SK-N-SH (cell line): ENCODE measurements around the gene PPIP5K1. TPM values are rescaled to one million over a fixed set of nuclear protein-coding genes. Genes with fewer than 3 reads are reported as not detected.

Experiments used
- CTCF ChIA-PET: fragments of 300-600, 350-600 bp; formaldehyde crosslinking; extraction: SDS; loops from one replicate; lab custom pipeline; 2021; lab: Yijun Ruan, JAX
- POLR2A ChIA-PET: fragments of 350-600 bp; sonication (Branson Sonifier 250); formaldehyde crosslinking; extraction: SDS; loops from one replicate; lab custom pipeline; 2020; ENCODE audit warnings: antibody characterized with exemption, inconsistent platforms; lab: Yijun Ruan, JAX
- DNase-seq: peaks from one replicate; pipeline ENCODE4 v3.0.0; 2012
- H2AFZ ChIP-seq: fragments of 200-600 bp; sonication (generic); 2 replicates; pipeline ENCODE4 v1.8.1; 2016; ENCODE audit warnings: antibody characterized with exemption, mild to moderate bottlenecking, low read depth
- H3F3A ChIP-seq: fragments of 200-600 bp; sonication (generic); replicated peaks from 2 replicates; pipeline ENCODE3; 2016; ENCODE audit warnings: antibody characterized with exemption, mild to moderate bottlenecking; ENCODE audit not compliant: insufficient read depth
- H3K27ac ChIP-seq, 2 experiments: fragments of 200-500 bp in 1 of 2; fragments of 200-600 bp in 1 of 2; sonication (Bioruptor generic) in 1 of 2; sonication (generic), shearing (Covaris generic) in 1 of 2; 2 replicates each; pipeline versions ENCODE4 v1.5.1 to v1.6.1; 2014 to 2016; ENCODE audit warnings: low read depth in 2 of 2, inconsistent platforms in 1 of 2, low read length in 1 of 2, mild to moderate bottlenecking in 1 of 2, mixed read lengths in 1 of 2
- H3K27me3 ChIP-seq: fragments of 200-600 bp; sonication (generic), shearing (Covaris generic); 2 replicates; pipeline ENCODE4 v1.6.1; 2016; ENCODE audit warnings: mixed run types; ENCODE audit not compliant: insufficient read depth
- H3K36me3 ChIP-seq, 2 experiments: fragments of 200-500 bp in 1 of 2; fragments of 200-600 bp in 1 of 2; sonication (Bioruptor generic) in 1 of 2; sonication (generic) in 1 of 2; replicated peaks in 1 of 2; 2 replicates each; pipeline versions ENCODE3 to v1.5.1; 2014 to 2016; ENCODE audit warnings: low read length in 1 of 2, mild to moderate bottlenecking in 1 of 2; ENCODE audit not compliant: insufficient read depth in 2 of 2, control insufficient read depth in 1 of 2
- H3K4me1 ChIP-seq, 2 experiments: fragments of 200-500 bp in 1 of 2; fragments of 200-600 bp in 1 of 2; sonication (Bioruptor generic) in 1 of 2; sonication (generic), shearing (Covaris generic) in 1 of 2; 2 replicates each; pipeline versions ENCODE4 v1.5.1 to v1.6.1; 2014 to 2016; ENCODE audit warnings: low read depth in 1 of 2, low read length in 1 of 2, mixed run types in 1 of 2; ENCODE audit not compliant: insufficient read depth in 2 of 2, control insufficient read depth in 1 of 2
- H3K4me2 ChIP-seq: fragments of 200-600 bp; sonication (generic), shearing (Covaris generic); 2 replicates; pipeline ENCODE4 v1.6.1; 2017; ENCODE audit warnings: mixed run types
- H3K4me3 ChIP-seq, 2 experiments: fragments of 200-500 bp in 1 of 2; fragments of 200-600 bp in 1 of 2; sonication (Bioruptor generic) in 1 of 2; sonication (generic), shearing (Covaris generic) in 1 of 2; 2 replicates each; pipeline versions ENCODE4 v1.5.1 to v1.8.1; 2014 to 2016; ENCODE audit warnings: low read depth in 2 of 2, inconsistent platforms in 1 of 2, low read length in 1 of 2, mild to moderate bottlenecking in 1 of 2, mixed read lengths in 1 of 2, moderate library complexity in 1 of 2
- H3K79me2 ChIP-seq: fragments of 200-600 bp; sonication (generic); 2 replicates; pipeline ENCODE4 v1.8.1; 2017; ENCODE audit warnings: mild to moderate bottlenecking; ENCODE audit not compliant: insufficient read depth
- H3K9ac ChIP-seq: fragments of 200-600 bp; sonication (generic); 2 replicates; pipeline ENCODE4 v1.6.1; 2017; ENCODE audit warnings: mixed run types
- H3K9me2 ChIP-seq: fragments of 200-600 bp; sonication (generic); 2 replicates; pipeline ENCODE4 v1.6.1; 2017; ENCODE audit warnings: mixed run types
- H3K9me3 ChIP-seq: fragments of 200-600 bp; sonication (generic); 2 replicates; pipeline ENCODE4 v1.6.1; 2017; ENCODE audit warnings: mixed run types, mild to moderate bottlenecking, moderate library complexity
- H4K20me1 ChIP-seq: fragments of 200-600 bp; sonication (generic); 2 replicates; pipeline ENCODE4 v1.6.1; 2017; ENCODE audit warnings: mild to moderate bottlenecking, mixed run types; ENCODE audit not compliant: insufficient read depth
- CHD2 ChIP-seq: fragments of 150-350 bp; IDR thresholded peaks from 2 replicates; pipeline ENCODE4 v1.6.1; 2018; ENCODE audit warnings: low read length; ENCODE audit not compliant: partially characterized antibody
- CTCF ChIP-seq: fragments of 200-600 bp; sonication (generic); IDR thresholded peaks from 2 replicates; pipeline ENCODE4 v1.6.1; 2017; ENCODE audit warnings: antibody characterized with exemption, mild to moderate bottlenecking, moderate library complexity
- ELF1 ChIP-seq: IDR thresholded peaks from 2 replicates; pipeline ENCODE4 v1.4.0; 2012
- EZH2phosphoT487 ChIP-seq: fragments of 200-600 bp; sonication (generic); IDR thresholded peaks from 2 replicates; pipeline ENCODE4 v1.6.1; 2017; ENCODE audit warnings: low read depth, mixed run types, mild to moderate bottlenecking, antibody characterized with exemption, moderate library complexity, borderline replicate concordance
- FOXJ3 ChIP-seq: sonication (generic); formaldehyde crosslinking; IDR thresholded peaks from 2 replicates; pipeline ENCODE4 v1.5.1; 2020; ENCODE audit warnings: mild to moderate bottlenecking, missing genetic modification reagents
- GATA2 ChIP-seq: sonication (generic); formaldehyde crosslinking; IDR thresholded peaks from 2 replicates; pipeline ENCODE4 v1.5.0; 2020; ENCODE audit warnings: mild to moderate bottlenecking, missing genetic modification reagents
- JUND ChIP-seq: IDR thresholded peaks from 2 replicates; pipeline ENCODE4 v1.4.0; 2012
- MAX ChIP-seq: IDR thresholded peaks from 2 replicates; pipeline ENCODE4 v1.4.0; 2012; ENCODE audit warnings: low read depth
- MEF2A ChIP-seq: IDR thresholded peaks from 2 replicates; pipeline ENCODE4 v1.4.0; 2012; ENCODE audit warnings: low read depth, borderline replicate concordance
- MXI1 ChIP-seq: IDR thresholded peaks from 2 replicates; pipeline ENCODE4 v1.6.1; 2012; ENCODE audit warnings: mild to moderate bottlenecking, low read depth, low read length, improper control_type of control experiment
- POLR2AphosphoS5 ChIP-seq: IDR thresholded peaks from 2 replicates; pipeline ENCODE4 v1.6.1; 2012; ENCODE audit warnings: low read depth, low read length
- RAD21 ChIP-seq: IDR thresholded peaks from 2 replicates; pipeline ENCODE4 v1.6.1; 2012; ENCODE audit warnings: mild to moderate bottlenecking, low read length
- RCOR1 ChIP-seq: fragments of 150-350 bp; IDR thresholded peaks from 2 replicates; pipeline ENCODE4 v1.6.1; 2017; ENCODE audit warnings: antibody characterized with exemption, low read length
- RXRA ChIP-seq: IDR thresholded peaks from 2 replicates; pipeline ENCODE4 v1.4.0; 2012; ENCODE audit warnings: low read depth, mild to moderate bottlenecking, borderline replicate concordance
- SIN3A ChIP-seq: IDR thresholded peaks from 2 replicates; pipeline ENCODE4 v1.6.1; 2012; ENCODE audit warnings: low read depth, mild to moderate bottlenecking, low read length, moderate library complexity, borderline replicate concordance
- TAF1 ChIP-seq: IDR thresholded peaks from 2 replicates; pipeline ENCODE4 v1.6.1; 2012; ENCODE audit warnings: low read depth, mild to moderate bottlenecking, low read length, moderate library complexity, borderline replicate concordance
- TEAD4 ChIP-seq: IDR thresholded peaks from 2 replicates; pipeline ENCODE4 v1.4.0; 2012; ENCODE audit warnings: mild to moderate bottlenecking, borderline replicate concordance; ENCODE audit not compliant: insufficient read depth
- USF1 ChIP-seq: IDR thresholded peaks from 2 replicates; pipeline ENCODE4 v1.4.0; 2012; ENCODE audit warnings: low read depth, borderline replicate concordance
- USF2 ChIP-seq: fragments of 150-350 bp; IDR thresholded peaks from 2 replicates; pipeline ENCODE4 v1.6.1; 2017; ENCODE audit warnings: antibody characterized with exemption, low read length, low read depth, borderline replicate concordance
- WGBS: methylation state at CpG from one replicate; pipeline ENCODE4 v1.1.6; 2017; ENCODE audit warnings: low lambda C conversion rate; 5-methylcytosine and 5-hydroxymethylcytosine counted together
- polyA plus RNA-seq, 3 experiments: library from polyadenylated mRNA; depleted of rRNA; stranded (reverse); fragments of >200 nt; gene quantifications; 2 replicates each; pipeline ENCODE4 v1.2.3, GENCODE V29; 2012
- TF ChIP-seq, protein P1 (sequence below): IDR thresholded peaks from 2 replicates; pipeline ENCODE4 v1.6.1; 2012; ENCODE audit warnings: mild to moderate bottlenecking, low read depth, low read length, moderate library complexity

PPIP5K1 gene
- polyA plus RNA-seq, 1 of the 3 experiments (the other 2 are of a cell fraction): 28.5 TPM

GRCh38 chr15:43552256-43552655 lies 37.8 kb downstream of the PPIP5K1 start:
- H3K36me3 ChIP-seq: no peaks in the 10 kb centered on the region
- WGBS: 83% methylated on average over 4 of the region's 4 CpGs
- CTCF ChIA-PET: interaction anchor here (0.8 kb wide), 1 partner anchor 9 kb away, joined by 3 read pairs; no protein-coding TSS in a partner anchor
- H3K9ac ChIP-seq: no peak overlapping the region
- no peak for TF ChIP-seq CTCF
- TF ChIP-seq TEAD4: no peak
- TF ChIP-seq MXI1: no peak
- no peak for TF ChIP-seq EZH2phosphoT487
- TF ChIP-seq FOXJ3 (CRISPR knock-in tag): no peak
- no peak for TF ChIP-seq MEF2A
- TF ChIP-seq RCOR1: no peak
- no peak for TF ChIP-seq CHD2
- no peak for TF ChIP-seq MAX
- TF ChIP-seq RAD21: no peak
- TF ChIP-seq, protein P1, sequence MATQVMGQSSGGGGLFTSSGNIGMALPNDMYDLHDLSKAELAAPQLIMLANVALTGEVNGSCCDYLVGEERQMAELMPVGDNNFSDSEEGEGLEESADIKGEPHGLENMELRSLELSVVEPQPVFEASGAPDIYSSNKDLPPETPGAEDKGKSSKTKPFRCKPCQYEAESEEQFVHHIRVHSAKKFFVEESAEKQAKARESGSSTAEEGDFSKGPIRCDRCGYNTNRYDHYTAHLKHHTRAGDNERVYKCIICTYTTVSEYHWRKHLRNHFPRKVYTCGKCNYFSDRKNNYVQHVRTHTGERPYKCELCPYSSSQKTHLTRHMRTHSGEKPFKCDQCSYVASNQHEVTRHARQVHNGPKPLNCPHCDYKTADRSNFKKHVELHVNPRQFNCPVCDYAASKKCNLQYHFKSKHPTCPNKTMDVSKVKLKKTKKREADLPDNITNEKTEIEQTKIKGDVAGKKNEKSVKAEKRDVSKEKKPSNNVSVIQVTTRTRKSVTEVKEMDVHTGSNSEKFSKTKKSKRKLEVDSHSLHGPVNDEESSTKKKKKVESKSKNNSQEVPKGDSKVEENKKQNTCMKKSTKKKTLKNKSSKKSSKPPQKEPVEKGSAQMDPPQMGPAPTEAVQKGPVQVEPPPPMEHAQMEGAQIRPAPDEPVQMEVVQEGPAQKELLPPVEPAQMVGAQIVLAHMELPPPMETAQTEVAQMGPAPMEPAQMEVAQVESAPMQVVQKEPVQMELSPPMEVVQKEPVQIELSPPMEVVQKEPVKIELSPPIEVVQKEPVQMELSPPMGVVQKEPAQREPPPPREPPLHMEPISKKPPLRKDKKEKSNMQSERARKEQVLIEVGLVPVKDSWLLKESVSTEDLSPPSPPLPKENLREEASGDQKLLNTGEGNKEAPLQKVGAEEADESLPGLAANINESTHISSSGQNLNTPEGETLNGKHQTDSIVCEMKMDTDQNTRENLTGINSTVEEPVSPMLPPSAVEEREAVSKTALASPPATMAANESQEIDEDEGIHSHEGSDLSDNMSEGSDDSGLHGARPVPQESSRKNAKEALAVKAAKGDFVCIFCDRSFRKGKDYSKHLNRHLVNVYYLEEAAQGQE: no peak
- no peak for TF ChIP-seq GATA2
- no peak for TF ChIP-seq RXRA
- TF ChIP-seq POLR2AphosphoS5: no peak
- no peak for TF ChIP-seq USF1
- no peak for TF ChIP-seq JUND
- TF ChIP-seq ELF1: no peak
- TF ChIP-seq SIN3A: no peak
- no peak for TF ChIP-seq TAF1
- no peak for TF ChIP-seq USF2
- TF ChIP-seq, all 33 proteins: peak for 0
- Histone ChIP-seq H3K27ac (no peak overlapping the region), H3K9me2 (no peaks in the 10 kb centered on the region), H3K4me1 (no peaks in the 10 kb centered on the region), H3K9me3 (peaks cover 5% of the 10 kb centered on the region; the same call in 1 of the 2 replicates), H4K20me1 (no peaks in the 10 kb centered on the region), H3K4me2 (no peak overlapping the region), H3K79me2 (no peaks in the 10 kb centered on the region), H2AFZ (no peak overlapping the region), H3K27me3 (no peaks in the 10 kb centered on the region), H3F3A (no peaks in the 10 kb centered on the region), H3K4me3 (no peak overlapping the region)
- no peak for DNase-seq
- POLR2A ChIA-PET: no interaction called here
